HL-60/S4 treated with retinoic acid at 250 ng/mL for 4 days and 3 days (cell line): ENCODE results near the gene PIWIL4.
"Not testable (repeated sequence)": the region's sequence is repeated elsewhere in the genome, so short reads cannot be mapped to it uniquely, and the experiment has no call there.

ENCODE experiments used
- in situ Hi-C: fragments of 300-500 bp; cut with MboI; formaldehyde crosslinking; loops from 2 replicates; pipeline ENCODE4 v1.7.0; 2022; ENCODE audit warnings: low sequenced_read_pairs

The PIWIL4 gene

DNA sequence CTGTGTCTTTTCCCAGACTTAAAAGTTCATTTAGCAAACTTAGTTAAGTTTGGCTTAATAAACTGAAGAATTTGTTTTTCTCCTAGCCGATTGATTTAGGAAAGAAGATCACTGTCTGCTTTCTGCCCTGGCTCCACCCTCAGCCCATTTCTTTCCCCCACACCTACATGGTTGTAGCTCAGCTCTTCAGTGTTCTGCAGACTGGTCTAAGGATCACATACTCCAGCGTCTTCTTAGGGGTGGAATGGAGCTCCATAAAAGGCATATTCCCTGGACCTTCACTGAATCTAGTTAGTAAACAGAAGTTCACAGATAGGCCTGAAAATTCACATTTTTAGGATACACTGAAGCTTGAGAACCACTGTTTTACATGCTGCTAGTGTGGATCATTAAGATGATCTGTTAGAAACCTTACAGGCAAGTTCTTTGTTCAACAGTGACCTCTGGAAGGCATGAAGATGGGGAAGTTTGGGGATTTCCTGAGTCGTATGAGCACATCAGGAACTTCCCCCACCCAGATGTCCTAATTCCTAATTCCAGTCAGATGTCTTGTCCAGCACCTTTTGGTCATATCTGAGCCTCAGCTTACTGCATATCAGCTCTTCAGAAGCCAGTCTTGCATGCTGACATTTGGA, 16.8 kb downstream of the PIWIL4 start:
- in situ Hi-C loops: no loop called here

- in situ Hi-C loops: no loop called here
Observed at GRCh38 chr11:94584978-94585377, 17.8 kb downstream of the PIWIL4 start.

- in situ Hi-C loops: no loop called here
Observed at GRCh38 chr11:94585399-94585798, 18.2 kb downstream of the PIWIL4 start.

- in situ Hi-C loops: no loop called here
Observed at GRCh38 chr11:94586546-94586945, 19.4 kb downstream of the PIWIL4 start.

DNA sequence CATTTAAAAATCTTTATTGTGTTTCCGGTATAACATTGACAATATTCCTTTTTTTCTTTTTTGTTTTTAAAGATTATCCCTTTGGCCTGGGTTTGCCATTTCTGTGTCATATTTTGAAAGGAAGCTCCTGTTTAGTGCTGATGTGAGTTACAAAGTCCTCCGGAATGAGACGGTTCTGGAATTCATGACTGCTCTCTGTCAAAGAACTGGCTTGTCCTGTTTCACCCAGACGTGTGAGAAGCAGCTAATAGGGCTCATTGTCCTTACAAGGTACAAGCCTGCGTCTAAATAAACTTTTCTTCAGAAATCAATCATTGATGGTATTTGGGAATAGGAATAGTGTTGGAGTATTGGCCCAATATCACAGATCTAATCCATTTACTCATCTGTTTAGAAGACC, 19.8 kb downstream of the PIWIL4 start:
- in situ Hi-C loops: no loop called here

DNA sequence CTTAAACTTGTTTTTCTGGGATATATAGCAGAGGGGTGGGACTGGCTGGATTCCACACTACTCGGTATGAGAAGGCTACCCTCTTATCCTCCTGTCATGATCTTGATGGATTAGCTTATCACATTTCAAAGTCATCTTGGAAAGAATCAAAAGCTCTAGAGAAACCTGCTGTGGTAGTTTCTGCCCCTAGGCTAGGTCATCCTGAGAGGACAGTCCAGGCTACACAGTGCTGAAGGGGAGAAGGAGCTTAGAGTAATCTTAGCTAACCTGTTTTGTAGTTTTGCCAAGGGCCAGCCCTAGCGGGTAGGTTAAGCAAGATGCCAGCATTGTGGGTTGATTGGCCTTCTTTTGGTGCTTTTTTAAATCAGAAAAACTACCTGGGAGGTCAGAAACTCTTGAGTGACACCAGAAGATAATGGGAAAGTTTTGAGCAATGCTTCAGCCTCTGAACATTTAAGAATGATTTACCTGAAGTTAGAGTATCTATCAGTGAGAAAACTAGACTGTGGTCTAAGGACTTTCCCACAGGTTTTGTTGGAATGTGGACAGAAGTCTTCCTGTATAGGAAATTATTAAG, 21.3 kb downstream of the PIWIL4 start:
- in situ Hi-C loops: no loop called here

GRCh38 chr11:94590352-94591041, 23.3 kb downstream of the PIWIL4 start:
- in situ Hi-C loops: no loop called here

GRCh38 chr11:94593030-94593429, 25.9 kb downstream of the PIWIL4 start:
- in situ Hi-C loops: no loop called here

DNA sequence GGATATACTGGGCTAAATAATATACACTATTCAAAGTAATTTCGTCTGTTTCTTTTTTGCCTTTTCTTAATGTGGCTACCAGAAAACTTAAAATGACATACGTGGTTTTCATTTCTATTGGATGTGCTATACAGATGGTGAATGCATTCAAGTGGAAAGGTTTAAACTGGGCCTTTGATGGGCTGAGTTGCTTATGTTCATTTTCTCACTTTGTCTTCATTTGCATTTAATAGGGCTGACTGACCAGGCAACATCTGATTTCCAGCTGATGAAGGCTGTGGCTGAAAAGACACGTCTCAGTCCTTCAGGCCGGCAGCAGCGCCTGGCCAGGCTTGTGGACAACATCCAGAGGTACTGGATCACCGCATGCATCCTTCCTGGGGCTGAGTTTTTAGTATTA, 27.9 kb downstream of the PIWIL4 start:
- in situ Hi-C loops: no loop called here

- in situ Hi-C loops: no loop called here
Observed at GRCh38 chr11:94597896-94598295, 30.7 kb downstream of the PIWIL4 start.

- in situ Hi-C loops: no loop called here
Observed at GRCh38 chr11:94599510-94599909, 32.3 kb downstream of the PIWIL4 start.

- in situ Hi-C loops: no loop called here
Observed at GRCh38 chr11:94602430-94603372, 35.5 kb downstream of the PIWIL4 start.

DNA sequence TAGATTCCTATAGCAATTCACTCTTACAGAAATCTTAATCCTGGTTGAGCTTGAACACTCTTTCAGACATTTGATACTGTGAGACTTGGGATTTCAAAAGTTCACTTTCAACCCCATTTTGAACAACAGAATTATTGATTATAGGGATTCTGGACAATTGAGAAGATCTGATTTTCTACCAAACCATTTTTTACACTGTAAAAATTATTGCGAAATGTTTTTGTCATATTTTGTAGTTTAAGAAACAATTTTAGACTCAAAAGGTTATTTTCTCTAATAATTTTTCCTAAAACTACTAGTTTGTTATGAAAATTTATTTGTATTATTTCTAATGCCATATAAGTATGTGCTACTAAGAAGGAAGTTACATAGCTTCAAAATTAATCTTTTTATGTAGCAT, 36.4 kb downstream of the PIWIL4 start:
- in situ Hi-C loops: no loop called here

DNA sequence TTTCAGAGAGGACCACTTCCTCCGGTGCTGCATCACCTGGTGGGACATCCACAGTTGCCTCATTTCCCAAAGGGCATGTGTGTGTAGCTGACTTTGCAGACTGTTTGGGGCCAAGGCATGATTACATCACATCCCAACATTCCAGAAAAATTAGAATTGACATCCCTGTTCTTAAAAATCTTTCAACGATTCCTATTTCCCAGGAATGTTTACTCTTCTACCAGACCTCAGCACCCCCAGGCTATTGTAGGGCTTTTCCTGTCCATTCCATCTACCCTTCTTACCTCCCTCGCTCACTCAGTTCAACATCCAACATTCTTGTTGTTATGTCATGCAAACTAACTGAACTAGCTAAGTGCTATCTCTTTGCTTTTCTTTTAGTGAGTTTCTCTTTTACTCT, 37.3 kb downstream of the PIWIL4 start:
- in situ Hi-C loops: no loop called here

GRCh38 chr11:94613120-94613519, 46.0 kb downstream of the PIWIL4 start:
- in situ Hi-C loops: no loop called here

- in situ Hi-C loops: no loop called here
Observed at GRCh38 chr11:94623120-94623735, 56.1 kb downstream of the PIWIL4 start.

DNA sequence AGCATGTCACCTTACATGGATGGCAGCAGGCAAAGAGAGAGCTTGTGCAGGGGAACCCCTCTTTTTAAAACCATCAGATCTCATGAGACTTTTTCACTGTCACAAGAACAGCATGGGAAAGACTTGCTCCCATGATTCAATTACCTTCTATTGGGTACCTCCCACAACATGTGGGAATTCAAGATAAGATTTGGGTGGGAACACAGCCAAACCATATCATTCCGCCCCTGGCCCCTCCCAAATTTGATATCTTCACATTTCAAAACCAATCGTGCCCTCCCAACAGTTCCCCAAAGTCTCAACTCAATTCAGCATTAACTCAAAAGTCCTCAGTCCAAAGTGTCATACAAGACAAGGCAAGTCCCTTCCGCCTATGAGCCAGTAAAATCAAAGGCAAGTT, 58.3 kb downstream of the PIWIL4 start:
- in situ Hi-C loops: not testable (repeated sequence)

DNA sequence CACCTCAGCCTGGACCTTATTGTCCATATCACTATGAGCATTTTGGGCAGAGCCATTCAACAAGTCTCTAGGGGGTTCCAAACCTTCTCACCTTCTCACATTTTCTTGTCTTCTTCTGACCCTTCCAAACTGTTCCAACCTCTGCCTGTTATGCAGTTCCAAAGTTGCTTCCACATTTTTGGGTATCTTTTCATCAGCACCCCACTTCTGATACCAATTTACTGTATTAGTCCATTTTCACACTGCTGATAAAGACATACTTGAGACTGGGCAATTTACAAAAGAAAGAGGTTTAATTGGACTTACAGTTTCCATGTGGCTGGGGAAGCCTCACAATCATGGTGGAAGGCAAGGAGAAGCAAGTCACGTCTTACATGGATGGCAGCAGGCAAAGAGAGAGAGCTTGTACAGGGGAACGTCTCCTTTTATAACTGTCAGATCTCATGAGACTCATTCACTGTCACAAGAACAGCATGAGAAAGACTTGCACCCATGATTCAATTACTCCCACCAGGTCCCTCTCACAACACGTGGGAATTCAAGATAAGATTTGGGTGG, 59.9 kb downstream of the PIWIL4 start:
- in situ Hi-C loops: not testable (repeated sequence)

GRCh38 chr11:94629741-94630140, 62.6 kb downstream of the PIWIL4 start:
- in situ Hi-C loops: no loop called here

DNA sequence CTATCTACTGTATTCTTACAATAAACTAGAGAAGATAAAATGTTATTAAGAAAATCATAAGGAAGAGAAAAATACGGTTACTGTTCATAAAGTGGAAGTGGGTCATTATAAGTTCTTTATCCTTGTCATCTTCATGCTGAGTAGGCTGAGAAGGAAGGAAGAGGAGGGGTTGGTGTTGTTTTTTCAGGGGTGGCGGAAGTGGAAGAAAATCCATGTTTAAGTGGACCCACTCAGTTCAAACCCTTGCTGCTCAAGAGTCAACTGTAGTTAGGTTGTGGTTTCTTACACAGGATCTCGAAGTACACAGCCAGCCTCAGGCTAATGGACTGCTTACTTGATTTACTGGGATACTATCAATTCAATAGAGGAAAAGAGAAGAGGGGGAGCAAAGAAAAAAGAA, 63.1 kb downstream of the PIWIL4 start:
- in situ Hi-C loops: no loop called here

DNA sequence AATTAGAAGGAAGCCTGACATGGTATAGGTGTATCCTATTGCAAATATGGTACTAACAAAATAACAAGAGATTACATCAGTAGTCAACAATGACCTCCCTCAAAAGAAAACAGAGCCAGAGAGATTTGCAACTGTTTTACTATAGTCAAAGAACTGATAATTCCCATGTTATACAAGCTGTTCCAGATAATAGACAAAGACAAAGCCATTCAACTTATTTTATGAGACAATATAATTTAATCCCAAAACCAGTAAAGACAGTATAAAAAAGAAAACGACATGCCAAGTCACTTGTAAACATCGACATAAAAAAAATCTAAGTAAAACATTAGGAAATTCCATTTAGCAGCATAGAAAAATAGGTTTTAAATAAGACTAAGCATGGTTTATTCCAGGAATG, 65.2 kb downstream of the PIWIL4 start:
- in situ Hi-C loops: no loop called here
